NCI-H524 treated with DMSO at 0.1 percent for 48 hours (cell line): Measurements from ENCODE around the gene DHX34.

Source experiments
- DNase-seq: peaks from one replicate; lab custom pipeline; 2025; lab: John Stamatoyannopoulos, UW

Gene DHX34

DNA sequence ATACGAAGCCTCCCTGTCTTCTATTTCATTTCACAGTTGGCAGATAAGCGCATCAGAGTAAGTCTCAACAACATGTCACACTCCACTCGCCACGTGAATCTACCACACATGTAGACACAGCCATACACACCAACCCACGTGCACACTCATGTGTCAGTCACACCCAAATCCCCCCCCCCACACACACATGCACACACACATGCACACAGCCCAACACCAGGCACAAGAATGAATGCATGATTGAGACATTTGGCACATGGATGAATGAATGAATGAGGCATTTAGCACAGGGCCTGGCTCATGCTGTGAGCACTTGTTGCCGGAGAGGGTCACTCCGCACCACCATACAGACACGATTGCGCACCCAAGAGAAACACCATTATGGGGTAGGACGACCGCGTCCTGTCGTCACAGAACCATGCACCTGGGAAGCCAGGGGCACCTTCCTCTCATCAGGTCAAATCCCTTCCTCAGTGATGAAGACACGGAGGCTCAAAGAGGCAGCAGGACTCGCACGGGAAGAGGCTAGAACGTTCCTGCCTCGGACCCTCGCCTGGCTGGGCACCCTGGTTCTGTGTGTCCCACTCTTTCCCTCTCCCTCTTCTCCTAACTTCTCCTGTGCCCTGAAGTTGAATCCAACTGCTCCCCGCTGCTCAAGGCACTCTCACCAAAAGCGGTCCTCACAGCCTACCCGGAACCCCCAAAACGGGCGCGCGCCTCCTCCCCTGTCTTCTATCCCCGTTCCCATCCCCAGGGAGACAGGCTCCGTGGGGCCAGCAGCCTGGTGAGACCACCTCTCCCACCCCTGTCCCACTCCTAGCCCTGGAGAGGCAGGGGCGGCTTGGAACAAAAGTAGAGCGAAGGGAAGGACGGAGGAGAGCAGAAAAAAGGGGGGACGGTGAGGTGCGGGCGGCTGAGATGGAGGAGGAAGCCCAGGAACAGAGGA is 68.9 kb downstream of the DHX34 start:
- no peak for DNase-seq

DNA sequence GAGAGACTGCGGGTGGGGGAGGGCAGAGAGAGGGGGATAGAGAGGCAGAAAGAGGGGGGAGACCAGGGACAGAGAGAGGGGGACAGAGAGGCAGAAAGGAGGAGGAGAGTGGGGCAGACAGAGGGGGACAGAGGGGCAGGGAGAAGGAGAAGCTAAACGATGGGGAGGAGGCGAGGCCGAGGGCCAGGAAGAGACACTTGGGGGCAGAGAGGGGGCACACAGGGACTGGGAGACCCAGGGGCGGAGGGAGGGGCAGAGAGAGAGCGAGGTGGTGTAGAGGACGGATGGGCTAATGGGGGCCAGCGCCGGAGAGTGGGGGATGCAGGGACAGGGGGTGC is 69.5 kb downstream of the DHX34 start:
- no peak for DNase-seq

DNA sequence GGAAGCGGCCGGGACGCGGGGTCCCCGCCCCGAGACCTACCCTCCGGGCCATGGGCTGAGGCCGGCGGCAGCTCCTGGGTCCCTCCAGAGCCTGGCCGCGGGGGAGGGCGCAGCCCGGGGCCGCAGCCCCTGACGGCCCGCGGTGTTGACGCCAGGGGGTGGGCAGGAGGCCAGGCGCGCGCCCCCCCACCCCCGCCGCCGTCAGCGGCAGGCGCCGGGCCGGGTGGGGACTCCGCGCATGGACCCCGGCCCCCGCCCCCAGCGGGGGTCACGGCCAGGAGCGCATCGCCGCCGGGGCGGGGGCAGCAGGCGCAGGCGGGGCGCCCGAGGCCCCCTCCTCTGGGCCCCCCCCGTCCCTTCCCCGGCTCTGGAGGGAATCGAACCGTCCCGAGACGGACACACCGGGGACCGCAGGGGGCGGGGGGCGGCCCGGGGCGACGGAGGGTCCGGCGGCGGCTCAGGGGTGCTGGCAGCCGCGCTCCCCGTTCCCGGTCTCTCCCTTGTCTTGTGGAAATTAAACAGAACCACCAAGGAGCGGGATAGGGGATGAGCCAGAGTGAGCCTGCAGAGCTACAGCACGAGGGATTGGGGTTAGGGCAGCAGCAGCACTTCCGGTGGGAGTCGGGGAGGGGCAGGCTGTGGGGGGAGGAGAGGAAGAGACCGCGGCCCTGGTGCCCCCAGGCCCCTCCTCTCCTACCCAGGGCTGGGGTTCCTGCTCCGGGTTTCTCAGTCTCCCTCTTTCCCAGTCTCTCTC is 70.1 kb downstream of the DHX34 start, which contains the start of gene MEIS3:
Gene MEIS3 (minus strand): TSS at position 498 of the 754 bp plus-strand sequence. CDS start 446 bp downstream, at position 52.
- no peak for DNase-seq

DNA sequence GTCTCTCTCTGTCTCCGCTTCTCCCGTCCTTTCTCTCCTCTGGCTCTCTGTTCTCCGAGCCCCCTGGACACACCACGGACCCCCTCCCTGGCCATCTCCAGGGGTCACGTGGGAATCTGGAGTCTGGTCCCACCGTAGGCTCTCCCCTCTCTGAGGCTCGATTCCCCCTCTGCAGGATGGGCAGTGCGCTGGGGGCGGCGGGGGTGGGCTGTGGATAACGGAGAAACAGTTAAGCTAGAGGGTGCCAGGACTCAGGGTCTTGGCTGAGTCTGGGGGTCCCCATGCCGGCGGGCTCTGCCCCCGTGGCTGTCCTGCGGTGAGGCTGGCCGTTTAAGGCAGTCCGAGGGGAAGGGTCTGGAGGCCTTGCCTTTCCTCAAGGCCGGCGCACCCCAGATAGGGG is 70.7 kb downstream of the DHX34 start:
- no peak for DNase-seq

DNA sequence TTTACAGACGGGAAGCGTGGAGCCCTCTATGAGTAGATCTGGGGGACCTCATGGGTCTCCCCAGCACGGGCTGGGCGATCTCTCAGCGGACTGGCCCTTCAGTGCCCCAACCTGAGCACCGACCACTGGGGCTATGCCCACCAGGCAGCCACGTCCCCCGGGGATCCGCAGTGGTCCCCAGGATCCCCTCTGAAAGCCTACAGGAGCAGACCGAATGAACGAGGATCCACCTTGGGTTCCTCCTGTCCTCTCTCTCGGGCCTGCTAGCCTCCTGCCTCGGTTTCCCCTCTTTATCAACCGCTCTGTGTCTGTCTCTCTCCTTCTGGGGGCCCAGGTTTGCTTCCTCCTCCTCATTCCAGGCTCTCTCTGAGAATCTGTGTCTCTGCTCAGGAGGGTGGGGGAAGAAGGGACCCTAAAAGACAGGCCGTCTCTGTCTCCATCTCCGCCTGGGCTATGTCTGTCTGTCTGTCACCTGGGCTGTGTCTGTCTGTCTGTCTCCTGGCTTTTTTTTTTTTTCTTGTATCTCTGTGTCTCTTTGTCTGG is 72.2 kb downstream of the DHX34 start:
- DNase-seq = no peak

DNA sequence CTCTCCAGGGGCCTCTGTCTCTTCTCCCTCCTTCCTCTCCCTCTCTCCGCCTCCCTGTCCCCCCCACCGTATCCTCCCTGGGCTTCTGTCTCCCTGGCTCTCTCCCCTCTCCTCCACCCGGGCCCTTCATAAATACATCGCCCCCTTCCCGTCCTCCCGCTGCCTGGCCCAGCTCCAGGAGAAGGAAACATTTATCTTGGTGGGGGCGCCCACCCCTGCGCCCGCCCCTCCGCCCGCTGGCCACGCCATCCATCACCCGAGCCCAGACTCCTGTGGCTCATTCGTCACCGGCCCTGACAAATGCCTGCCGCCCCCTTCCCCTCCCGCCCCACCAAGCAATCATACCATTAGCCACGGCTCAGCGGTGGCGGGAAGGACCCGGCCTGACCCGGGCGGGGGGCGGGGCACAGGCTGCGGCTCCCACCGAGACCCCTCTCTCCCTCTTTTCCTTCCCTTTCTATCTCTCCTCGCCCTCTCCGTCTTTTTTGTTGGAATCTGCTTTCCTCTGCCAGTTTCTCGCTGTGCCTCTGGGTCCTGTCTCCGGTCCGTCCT is 72.8 kb downstream of the DHX34 start:
- no peak for DNase-seq

DNA sequence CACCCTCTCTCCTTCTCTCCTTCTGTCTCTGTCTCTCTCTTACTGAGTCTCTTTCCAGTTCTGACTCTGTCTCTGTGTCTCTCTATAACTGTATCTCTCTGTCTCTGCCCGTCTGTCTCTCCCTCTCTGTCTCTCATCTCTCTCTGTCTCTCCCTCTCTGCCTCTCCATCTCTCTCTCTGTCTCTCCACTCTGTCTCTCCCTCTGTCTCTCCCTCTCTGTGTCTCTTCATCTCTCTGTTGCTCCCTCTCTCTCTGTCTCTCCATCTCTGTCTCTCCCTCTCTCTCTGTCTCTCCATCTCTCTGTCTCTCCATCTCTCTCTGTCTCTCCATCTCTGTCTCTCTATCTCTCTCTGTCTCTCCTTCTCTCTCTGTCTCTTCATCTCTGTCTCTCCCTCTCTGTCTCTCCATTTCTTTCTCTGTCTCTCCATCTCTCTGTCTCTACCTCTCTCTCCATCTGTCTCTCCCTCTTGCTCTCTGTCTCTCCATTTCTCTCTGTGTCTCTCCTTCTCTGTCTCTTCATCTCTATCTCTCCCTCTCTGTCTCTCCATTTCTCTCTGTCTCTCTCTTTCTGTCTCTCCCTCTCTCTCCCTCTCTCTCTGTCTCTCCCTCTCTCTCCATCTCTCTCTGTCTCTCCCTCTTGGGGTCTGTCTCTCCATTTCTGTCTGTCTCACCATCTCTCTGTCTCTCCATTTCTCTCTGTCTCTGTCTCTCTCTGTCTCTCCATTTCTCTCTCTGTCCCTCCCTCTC is 73.5 kb downstream of the DHX34 start:
- DNase-seq = no peak

DNA sequence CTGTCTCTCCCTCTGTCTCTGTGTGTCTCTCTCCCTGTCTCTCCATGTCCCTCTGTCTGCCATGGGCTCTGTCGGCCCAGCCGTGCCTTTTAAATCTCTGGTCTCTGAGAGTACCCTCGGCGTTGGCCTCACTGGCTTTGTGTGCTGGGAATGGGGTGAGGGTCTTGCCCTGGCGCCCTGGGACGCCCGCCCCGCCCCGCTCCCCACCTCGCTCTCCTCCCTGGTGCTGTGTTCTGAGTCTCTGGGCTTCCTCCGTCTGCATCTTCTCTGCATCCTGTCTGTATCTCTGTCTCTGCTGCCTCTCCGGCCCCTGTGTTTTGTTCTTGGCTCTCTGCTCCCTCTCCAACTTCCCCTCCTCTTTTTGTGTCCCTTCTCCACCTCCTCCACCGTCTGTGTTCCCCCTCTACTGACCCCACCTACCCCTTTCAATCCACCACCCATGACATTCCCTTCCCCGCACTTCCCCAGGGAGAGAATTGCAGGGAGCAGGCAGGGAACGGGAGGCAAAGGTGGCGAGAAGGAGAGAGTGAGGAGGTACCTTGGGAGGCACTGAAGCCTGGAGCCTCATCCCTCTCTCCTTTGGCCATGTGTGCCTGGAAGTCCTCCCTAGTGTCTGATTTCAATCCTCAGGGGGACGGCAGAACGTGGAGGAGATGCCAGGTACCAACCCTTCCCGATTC is 74.2 kb downstream of the DHX34 start:
- no peak for DNase-seq

DNA sequence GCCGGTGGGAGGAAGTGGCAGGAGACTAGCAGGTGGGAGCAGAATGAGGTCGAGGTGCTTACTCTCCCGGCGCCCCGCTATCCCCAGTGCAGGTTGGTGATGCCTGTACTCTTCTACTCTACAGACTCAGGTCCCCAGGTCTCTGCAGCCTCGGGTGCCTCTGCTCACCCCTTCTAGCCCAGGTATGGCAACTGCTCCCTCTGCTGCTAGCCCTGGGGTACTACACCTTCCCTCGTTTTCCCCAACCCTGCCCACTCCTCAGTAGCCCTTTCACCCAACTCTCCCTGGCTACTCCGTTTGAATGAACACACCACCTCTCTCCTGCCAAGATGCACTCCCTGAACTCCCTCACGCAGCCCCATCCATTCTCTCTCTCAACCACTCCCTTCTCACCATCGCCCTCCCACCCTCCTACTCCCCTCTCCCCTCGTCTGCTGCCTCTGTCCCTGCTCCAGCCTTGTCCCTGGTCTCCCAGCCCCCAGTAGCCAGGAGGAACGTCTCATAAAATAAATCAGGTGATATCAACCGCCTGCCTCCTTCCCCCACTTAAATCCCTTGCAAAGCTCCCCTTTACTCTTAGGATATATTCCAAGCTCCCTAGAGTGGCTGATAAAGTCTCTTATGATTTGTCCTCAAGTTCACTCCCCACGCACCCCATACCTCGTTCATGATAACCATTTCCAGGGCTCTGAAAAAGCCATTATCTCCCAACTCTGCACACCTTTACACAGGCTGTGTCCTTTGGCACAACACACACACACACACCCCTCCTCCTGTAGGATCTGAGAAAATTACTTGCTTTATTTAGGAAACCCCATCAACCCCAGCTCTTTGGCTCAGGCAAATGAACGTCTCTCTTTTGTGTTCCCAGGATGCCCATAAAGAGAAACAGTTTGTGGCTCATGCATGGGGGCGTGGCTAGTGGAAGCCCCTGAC is 78.4 kb downstream of the DHX34 start:
- DNase-seq = peak; percentile 37

DNA sequence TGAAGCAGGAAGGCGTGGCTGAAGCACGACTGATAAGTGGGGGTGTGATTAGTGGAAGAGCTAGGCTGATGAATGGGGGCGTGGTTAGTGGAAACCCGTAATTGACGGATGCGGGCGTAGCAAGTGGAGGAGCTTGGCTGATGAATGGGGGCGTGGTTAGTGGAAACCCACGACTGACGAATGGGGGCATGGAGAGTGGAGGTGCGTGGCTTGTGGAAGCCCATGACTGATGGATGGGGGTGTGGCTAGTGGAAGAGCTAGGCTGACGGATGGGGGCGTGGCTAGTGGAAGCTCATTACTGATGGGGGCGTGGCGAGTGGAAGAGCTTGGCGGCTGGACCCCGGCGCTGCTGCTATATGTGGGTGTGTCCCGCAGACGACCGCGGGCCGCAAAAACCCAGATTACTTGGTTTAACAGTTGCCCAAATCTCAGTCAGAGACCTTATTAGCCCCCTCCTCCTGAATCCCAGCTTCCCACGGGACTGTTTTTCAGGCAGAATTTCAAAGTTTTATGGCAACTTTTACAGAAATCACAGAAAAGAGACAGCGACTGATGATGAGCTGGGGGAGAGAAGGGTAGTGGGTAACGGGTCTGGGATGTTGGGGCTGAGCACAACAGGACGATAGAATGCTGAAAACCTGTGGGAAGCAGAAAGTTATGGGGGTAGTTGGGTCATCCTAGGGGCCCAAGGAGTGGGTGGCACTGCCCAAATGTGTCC is 79.2 kb downstream of the DHX34 start:
- DNase-seq = peak; percentile 98

DNA sequence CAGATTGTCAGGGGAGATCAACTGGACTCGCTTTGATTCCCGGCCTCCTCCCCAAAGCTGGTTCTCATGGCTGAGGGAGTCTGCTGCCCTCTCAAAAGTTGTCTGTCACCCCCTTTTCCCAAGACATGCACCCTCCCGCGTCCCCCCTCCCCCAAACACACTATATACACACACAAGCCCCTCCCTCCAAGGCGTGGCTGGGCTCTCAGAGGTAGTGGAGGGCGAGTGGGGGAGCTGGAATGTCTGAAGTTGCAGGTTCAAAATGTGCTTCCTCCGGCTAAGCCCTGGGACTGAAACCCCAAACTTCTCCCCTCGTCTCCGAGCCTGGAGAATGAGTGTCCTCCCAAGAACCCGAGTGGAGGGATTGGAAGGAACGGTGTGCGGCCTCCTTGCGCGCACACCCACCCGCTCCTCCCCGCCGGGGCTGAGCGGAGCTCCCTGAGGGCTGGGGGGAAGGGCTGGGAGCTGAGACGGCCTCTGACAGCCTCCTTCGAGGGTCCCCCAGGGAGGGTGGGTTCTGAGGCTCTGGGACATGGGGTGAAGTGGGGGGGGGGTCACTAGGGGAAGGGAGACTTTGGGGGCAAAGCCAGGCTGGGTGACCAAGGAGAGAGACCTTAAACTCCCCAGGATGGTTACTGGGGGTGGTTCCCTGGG is 80.2 kb downstream of the DHX34 start:
- DNase-seq = no peak

DNA sequence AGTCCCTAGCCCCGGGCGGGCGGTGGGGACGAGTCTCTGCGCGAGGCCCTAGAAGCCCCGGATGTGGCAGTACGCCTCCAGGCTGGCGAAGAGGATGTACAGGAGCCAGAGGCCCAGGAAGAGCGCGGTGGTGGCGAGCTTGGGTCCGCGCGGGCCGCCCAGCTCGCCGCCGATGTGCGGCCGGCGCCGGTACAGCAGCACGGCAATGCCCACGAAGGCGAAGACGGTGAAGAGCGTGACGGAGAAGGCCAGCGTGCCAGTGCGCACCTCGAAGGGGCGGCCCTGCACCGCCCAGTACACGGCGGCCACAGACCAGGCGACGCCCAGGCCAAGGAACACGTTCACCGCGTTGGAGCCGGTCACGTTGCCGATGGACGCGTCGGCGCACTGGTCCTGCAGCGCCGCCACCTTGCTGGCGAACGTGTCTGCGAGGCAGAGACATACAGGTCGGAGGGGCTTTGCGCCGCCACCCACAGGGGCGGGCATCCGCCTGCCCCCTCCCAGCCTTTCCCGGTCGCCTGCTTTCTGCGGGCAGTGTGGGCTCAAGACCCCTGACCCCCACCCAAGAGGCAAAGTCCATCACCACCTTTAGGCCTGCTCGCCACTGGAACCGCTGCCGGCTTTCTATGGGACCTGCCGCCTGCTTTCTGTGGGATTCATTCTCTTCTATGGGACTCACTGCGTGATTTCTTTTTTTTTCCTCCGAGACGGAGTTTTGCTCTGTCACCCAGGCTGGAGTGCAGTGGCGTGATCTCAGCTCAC is 81.1 kb downstream of the DHX34 start:
- no peak for DNase-seq

DNA sequence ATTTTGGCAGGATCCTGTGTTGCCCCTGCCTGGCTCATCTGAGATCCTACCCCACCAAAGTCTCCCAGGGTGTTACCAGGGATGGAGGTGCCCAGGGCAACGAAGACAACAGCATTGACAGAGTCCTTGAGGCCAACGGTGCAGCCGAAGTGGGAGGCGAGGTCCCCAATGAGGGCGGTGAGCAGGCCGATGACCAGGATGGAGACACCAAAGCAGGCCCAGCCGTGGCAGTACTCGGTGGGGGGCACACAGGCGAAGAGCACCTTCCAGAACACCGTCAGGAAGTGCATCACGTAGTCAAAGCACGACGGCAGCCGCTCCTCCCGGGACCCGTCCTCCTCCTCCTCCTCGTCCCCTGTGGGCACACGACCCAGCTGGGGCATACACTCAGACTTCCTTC is 83.0 kb downstream of the DHX34 start:
- no peak for DNase-seq
